Type B pancreatic cell (in vitro differentiated cells): ENCODE data around the gene ROPN1L. TPM values are rescaled to one million over a fixed set of nuclear protein-coding genes. Genes with fewer than 3 reads are reported as not detected.

ENCODE experiments used
- DNase-seq: peaks from one replicate; pipeline ENCODE4 v3.0.0; 2021; ENCODE audit warnings: mixed read lengths; ENCODE audit not compliant: unreplicated experiment; ENCODE audit errors: extremely low spot score
- H3K27ac Mint-ChIP-seq: 2 replicates; pipeline ENCODE4 v1.8.0; 2021; ENCODE audit warnings: mild to moderate bottlenecking, mixed read lengths
- H3K27me3 Mint-ChIP-seq: 2 replicates; pipeline ENCODE4 v1.8.0; 2021; ENCODE audit warnings: mixed read lengths
- H3K36me3 Mint-ChIP-seq: 2 replicates; pipeline ENCODE4 v1.8.0; 2021; ENCODE audit warnings: mixed read lengths
- H3K4me1 Mint-ChIP-seq: one replicate; pipeline ENCODE4 v1.8.0; 2021; ENCODE audit warnings: mixed read lengths; ENCODE audit not compliant: unreplicated experiment
- H3K4me3 Mint-ChIP-seq: 2 replicates; pipeline ENCODE4 v1.8.0; 2021; ENCODE audit warnings: mild to moderate bottlenecking, mixed read lengths
- H3K9me3 Mint-ChIP-seq: 2 replicates; pipeline ENCODE4 v1.8.0; 2021; ENCODE audit warnings: mixed read lengths
- total RNA-seq: library from RNA; stranded (reverse); gene quantifications from 2 replicates; pipeline ENCODE4 v1.2.1, GENCODE V29; 2021; ENCODE audit warnings: low replicate concordance
- TF ChIP-seq, protein P1 (sequence below): fragments of 200-600 bp; sonication (generic); conservative IDR thresholded peaks from 2 replicates; pipeline ENCODE4 v1.5.0; 2021; ENCODE audit warnings: antibody characterized with exemption, mild to moderate bottlenecking

Gene ROPN1L
- total RNA-seq, 1 donor from 2014 or later: 2.0 TPM

DNA sequence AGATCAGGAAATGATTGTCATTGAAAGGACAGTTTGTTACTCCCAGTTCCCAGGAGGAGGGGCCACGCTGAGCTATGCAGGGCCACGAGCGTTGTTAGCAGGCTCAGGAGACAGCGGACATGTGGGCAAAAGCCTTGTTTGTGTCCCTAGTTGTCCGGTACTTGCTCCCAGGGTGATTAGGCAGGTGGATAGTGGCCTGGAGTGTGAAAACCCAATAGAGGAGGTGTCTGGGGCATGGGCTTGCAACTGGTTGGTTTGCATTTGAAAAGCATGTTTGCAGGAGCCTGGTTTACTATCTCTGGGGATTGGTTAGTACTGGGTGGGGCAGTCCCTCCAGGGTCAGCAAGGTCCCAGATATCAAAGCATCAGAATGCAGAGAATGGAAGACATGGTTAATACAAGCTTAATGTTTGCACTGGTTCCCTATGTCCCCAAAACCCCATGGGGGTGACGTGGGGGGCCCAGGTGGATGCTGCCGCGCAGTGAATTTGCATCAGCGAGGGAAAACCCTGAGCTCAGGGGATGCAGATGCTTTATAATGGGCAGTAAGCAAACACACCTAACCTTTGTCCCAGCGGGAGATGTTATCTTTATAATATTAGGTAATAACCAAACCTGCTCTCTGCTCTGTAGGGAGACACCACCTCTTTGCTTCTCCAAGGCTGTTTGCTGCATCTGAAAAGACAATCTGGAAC, 39.7 kb downstream of the ROPN1L start:
- H3K36me3 Mint-ChIP-seq: no peaks in the 10 kb centered on the region
- TF ChIP-seq, protein P1, sequence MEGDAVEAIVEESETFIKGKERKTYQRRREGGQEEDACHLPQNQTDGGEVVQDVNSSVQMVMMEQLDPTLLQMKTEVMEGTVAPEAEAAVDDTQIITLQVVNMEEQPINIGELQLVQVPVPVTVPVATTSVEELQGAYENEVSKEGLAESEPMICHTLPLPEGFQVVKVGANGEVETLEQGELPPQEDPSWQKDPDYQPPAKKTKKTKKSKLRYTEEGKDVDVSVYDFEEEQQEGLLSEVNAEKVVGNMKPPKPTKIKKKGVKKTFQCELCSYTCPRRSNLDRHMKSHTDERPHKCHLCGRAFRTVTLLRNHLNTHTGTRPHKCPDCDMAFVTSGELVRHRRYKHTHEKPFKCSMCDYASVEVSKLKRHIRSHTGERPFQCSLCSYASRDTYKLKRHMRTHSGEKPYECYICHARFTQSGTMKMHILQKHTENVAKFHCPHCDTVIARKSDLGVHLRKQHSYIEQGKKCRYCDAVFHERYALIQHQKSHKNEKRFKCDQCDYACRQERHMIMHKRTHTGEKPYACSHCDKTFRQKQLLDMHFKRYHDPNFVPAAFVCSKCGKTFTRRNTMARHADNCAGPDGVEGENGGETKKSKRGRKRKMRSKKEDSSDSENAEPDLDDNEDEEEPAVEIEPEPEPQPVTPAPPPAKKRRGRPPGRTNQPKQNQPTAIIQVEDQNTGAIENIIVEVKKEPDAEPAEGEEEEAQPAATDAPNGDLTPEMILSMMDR: no peak
- H3K9me3 Mint-ChIP-seq: no peaks in the 10 kb centered on the region
- no peak for DNase-seq
- peaks cover 8% of the 10 kb centered on the region for H3K27me3 Mint-ChIP-seq
- H3K4me1 Mint-ChIP-seq: peaks cover 20% of the 10 kb centered on the region
- H3K4me3 Mint-ChIP-seq: no peak overlapping the region
- H3K27ac Mint-ChIP-seq: no peak overlapping the region

DNA sequence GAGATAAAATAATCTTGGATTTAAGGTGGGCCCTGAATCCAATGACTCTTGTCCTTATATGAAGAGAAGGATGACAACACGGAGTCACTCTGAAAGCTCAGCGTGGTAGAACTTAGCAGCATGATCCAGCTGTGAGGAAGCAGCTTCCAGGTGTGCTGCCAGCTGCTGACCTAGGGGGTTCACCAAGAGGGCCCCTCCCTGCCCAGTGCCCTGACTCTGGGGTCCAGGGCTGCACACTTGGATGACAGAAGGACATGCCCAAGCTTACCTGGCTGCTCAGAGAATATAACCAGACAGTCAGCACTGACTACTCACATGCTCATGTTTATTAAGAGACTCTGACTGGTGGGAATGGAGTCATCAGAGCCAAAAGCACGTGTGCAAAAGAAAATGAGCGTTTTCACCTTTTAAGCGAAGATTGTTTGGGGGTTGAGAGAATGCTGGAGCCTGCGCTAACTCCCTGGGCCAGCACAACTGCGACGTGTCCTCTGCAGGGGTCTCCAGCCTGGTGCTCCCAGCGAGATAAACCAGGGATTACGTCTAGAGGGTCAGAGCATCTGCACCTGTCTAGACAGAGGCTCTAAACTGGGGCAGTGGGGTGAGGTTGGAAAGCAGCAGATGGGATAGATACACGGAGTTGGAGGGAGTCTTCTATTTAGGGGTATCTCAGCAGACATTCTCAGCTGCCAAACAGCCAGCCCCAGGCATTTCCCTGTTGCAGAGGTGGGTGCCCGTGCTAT, 41.3 kb downstream of the ROPN1L start:
- Mint-ChIP-seq H3K4me3 (no peak overlapping the region), H3K4me1 (peaks cover 20% of the 10 kb centered on the region)

DNA sequence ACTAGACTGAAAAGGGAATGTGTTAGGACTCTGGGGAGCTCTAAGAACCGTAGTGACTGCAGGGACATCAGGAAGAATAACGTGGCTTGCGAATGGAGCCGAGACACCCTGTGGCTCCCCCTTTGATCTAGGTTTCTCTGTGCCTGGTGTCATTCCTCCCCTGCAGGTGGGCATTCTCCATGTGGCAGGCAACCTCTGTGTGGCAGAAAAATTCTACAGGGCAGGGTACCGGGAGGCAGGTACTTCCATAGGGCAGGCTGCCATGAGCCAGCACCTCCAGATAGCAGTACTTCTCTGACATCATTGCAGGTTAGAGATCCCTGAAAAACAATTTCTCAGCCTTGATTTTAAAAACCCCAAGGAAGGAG, 43.1 kb downstream of the ROPN1L start:
- peaks cover 10% of the 10 kb centered on the region for H3K27me3 Mint-ChIP-seq
- H3K4me3 Mint-ChIP-seq: no peak overlapping the region
- H3K27ac Mint-ChIP-seq: peak overlapping the region; percentile 73
- no peaks in the 10 kb centered on the region for H3K36me3 Mint-ChIP-seq
- H3K9me3 Mint-ChIP-seq: no peaks in the 10 kb centered on the region
- peaks cover 20% of the 10 kb centered on the region for H3K4me1 Mint-ChIP-seq
- no peak for DNase-seq
- TF ChIP-seq, protein P1: no peak

More for the DNA sequence above, 41.3 kb downstream of the ROPN1L start:
- no peaks in the 10 kb centered on the region for H3K36me3 Mint-ChIP-seq
- no peak for DNase-seq
- H3K27ac Mint-ChIP-seq: no peak overlapping the region
- TF ChIP-seq, protein P1: no peak
- peaks cover 8% of the 10 kb centered on the region for H3K27me3 Mint-ChIP-seq
- no peaks in the 10 kb centered on the region for H3K9me3 Mint-ChIP-seq

DNA sequence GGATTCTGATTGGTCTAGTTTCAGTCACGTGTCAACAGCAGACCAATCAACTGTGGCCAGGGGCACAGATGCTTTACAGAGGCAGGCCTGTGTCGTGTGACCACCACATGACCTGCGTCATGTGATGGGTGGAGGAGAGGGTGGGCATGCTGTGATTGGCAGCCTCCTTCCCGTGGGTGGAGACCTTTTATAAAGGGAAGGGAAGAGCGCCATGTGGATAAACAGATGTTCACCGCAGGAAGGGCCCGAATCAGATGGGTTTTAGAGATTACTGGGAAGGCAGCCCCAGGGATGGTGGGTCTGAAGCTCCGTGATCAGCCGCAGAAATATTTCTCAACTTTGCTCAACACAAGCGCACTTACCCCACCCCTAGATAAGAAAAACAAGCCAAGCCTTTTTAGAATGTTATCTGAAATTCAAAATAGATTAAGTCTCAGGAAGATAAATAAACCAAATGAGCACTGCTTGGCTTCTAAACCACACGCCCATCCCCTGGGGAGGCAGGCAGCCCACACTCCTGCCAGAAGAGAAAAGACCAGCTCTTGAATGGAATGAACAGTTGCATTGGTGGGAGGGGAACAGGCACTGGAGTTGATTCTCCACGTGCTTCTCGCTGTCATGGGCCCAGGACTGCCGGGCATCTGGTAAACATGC, 43.6 kb downstream of the ROPN1L start:
- TF ChIP-seq, protein P1: no peak
- DNase-seq: no peak
- Mint-ChIP-seq H3K27ac (peak overlapping the region; percentile 73), H3K4me3 (peak overlapping the region; percentile 50), H3K36me3 (no peaks in the 10 kb centered on the region), H3K27me3 (peaks cover 12% of the 10 kb centered on the region), H3K9me3 (no peaks in the 10 kb centered on the region), H3K4me1 (peaks cover 20% of the 10 kb centered on the region)

DNA sequence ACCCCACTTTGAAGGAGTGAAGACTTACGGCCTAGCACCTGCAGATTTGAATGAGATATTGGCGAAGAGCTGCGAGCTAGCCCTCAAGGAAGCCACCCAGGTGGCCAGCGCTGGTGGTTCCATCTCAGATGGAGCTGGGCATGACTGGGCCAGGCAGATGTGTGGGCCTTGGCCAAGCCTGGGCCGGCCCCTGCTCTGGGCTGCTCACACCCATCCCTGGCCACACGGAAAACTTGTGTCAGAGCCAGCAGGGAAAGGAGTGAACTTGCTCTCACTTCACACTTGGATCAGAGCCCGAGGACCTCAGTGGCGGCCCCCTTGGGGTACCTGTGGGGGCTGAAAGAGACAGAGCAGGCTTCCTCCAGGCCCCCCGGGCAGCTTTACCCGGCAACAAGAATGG, 44.2 kb downstream of the ROPN1L start:
- Mint-ChIP-seq H3K36me3 (no peaks in the 10 kb centered on the region), H3K4me3 (no peak overlapping the region), H3K27ac (no peak overlapping the region), H3K9me3 (no peaks in the 10 kb centered on the region), H3K27me3 (peaks cover 13% of the 10 kb centered on the region), H3K4me1 (peaks cover 15% of the 10 kb centered on the region)
- DNase-seq: no peak
- TF ChIP-seq, protein P1: no peak
